Activated T-helper 1 cell treated with anti-CD3 and anti-CD28 coated beads, Interleukin-2, amount 50 U/mL, for 16 hours (primary cell): ENCODE measurements around the gene RHOT2.

ENCODE experiments used
- DNase-seq, 2 donors: peaks; one replicate each; pipeline ENCODE4 v3.0.0-alpha.2; 2020; ENCODE audit warnings: low read depth in 1 of 2, low spot score in 1 of 2

Gene RHOT2

DNA sequence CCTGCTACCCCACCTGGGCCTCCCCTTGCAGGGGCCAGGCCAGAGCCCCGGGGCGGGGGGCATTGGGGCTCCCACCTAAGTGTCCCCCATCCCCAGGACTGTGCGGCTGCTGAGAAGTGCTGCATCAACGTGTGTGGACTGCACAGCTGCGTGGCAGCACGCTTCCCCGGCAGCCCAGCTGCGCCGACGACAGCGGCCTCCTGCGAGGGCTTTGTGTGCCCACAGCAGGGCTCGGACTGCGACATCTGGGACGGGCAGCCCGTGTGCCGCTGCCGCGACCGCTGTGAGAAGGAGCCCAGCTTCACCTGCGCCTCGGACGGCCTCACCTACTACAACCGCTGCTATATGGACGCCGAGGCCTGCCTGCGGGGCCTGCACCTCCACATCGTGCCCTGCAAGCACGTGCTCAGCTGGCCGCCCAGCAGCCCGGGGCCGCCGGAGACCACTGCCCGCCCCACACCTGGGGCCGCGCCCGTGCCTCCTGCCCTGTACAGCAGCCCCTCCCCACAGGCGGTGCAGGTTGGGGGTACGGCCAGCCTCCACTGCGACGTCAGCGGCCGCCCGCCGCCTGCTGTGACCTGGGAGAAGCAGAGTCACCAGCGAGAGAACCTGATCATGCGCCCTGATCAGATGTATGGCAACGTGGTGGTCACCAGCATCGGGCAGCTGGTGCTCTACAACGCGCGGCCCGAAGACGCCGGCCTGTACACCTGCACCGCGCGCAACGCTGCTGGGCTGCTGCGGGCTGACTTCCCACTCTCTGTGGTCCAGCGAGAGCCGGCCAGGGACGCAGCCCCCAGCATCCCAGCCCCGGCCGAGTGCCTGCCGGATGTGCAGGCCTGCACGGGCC is 35.2 kb upstream of the RHOT2 start:
- DNase-seq: no peak

DNA sequence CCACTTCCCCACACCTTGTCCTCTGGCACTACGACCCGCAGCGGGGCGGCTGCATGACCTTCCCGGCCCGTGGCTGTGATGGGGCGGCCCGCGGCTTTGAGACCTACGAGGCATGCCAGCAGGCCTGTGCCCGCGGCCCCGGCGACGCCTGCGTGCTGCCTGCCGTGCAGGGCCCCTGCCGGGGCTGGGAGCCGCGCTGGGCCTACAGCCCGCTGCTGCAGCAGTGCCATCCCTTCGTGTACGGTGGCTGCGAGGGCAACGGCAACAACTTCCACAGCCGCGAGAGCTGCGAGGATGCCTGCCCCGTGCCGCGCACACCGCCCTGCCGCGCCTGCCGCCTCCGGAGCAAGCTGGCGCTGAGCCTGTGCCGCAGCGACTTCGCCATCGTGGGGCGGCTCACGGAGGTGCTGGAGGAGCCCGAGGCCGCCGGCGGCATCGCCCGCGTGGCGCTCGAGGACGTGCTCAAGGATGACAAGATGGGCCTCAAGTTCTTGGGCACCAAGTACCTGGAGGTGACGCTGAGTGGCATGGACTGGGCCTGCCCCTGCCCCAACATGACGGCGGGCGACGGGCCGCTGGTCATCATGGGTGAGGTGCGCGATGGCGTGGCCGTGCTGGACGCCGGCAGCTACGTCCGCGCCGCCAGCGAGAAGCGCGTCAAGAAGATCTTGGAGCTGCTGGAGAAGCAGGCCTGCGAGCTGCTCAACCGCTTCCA is 34.4 kb upstream of the RHOT2 start:
- no peak for DNase-seq

DNA sequence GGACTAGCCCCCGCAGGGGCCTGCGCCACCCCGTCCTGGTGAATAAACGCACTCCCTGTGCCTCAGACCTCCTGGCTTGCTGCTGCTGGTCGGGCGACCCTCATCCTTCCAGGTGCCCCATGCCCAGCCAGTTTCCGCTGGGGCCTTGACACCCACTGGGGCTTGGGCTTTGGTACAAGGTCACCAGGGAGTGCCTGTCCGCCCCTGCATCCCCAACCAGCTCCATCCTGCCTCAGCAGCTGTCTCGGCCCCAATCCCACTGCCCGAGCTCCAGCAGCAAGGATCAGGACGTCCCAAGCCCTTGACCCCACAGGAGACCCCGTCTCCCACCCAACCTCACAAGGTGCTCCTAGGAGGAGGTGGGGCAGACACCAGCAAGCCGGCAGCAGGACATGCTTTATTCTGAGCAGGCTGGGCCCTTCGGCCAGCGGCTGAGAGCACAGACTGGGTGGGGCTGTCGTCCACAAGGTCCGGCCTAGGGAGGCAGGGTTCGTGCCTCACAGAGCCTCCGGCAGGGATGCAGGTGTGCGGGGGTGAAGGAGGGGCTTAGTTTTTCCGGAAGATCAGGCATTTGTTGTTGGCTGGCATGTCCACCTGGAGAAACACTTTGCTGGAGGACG is 33.8 kb upstream of the RHOT2 start:
- no peak for DNase-seq

DNA sequence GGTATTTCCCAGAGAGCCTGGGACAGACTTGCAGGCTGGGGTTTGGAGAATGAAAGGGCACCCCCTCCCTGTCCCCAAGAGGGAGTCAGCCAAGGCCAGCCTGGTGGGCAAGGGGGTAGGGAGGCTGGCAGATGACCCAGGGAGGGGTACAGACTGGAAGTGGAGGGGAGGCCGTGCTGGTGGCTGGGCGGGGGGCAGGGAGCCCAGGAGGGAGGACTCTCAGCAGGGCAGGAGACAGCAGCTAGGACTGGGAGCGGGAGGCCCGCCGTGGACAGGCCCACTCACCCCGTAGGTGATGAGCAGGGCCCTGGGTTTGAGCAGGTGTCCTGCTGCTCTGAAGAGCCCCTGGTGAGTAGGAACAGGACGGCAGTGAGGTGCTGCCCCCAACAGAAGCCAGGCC is 32.9 kb upstream of the RHOT2 start:
- DNase-seq: no peak

DNA sequence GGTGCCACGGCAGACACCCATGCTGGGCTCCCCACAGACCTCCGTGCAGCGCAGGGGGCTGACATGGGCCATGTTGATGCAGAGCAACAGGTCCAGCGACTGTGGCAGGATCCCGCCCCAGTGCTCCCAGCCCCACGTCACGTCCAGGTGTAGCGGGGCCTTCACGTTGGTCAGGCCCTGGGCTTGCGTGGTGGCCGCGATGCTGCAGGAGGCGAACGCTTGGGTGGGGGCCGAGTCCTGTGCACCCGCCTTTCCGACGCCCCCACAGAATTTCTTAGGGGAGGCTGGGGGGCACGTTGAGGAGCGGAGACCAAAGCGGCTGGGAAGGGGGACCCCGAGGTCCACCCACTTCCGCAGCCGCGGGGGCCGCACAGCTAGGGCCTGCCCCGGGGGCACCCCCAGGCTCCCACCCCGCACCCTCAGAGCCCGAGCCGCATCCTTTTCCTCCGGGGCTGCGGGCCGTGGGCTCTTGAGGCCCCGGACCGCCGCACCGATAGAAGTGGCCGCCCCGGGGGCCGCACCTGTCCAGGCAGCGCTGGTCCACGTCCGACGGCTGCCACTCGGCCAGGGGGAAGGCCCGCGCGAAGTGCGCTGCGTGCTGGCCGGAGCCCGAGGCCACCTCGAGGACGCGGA is 32.2 kb upstream of the RHOT2 start:
- no peak for DNase-seq

DNA sequence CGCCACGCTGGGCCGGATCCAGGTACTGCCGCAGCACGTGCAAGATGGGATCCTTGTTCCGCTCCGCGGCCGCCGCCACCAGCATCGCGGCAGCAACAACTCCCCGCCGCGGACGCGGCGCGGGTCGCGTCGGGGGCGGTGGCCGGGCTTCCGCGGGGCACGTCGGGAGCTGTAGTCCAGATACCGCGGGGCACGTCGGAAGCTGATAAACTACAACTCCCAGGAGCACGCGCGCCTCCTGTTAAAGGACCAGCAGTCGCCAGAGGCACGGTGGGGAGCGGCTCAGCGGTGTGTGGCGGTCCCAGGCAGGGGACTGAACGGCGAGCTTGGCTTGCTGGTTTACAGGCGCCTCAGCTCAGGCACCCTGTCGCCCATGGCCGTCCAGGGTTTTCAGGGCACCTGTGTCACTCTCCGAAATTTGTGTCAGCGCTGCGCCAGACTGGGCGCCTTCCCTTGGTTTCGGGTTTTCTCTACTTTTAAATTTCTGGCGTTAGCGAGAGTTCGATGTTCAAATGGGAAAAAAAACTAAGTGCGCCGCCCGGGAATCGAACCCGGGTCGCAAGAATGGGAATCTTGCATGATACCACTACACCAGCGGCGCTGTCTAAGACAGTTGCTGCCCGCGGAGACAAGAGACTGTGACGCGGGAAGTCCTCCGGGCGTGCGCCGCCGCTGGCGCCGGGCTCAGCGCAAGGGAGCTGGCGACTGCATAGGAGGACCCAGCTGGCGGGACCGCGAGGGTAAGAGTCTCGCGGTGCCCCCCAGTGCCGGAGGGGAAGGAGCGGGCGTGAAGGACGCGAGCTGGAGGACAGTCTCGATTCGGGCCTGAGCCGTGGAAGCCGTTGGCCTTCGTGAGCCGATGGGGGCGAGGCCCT is 31.5 kb upstream of the RHOT2 start, which contains the start of gene METTL26:
Gene METTL26 (minus strand): TSS at position 100 of the 875 bp plus-strand sequence. CDS start 15 bp downstream, at position 85.
- peak; percentile 83 to 87 for DNase-seq

DNA sequence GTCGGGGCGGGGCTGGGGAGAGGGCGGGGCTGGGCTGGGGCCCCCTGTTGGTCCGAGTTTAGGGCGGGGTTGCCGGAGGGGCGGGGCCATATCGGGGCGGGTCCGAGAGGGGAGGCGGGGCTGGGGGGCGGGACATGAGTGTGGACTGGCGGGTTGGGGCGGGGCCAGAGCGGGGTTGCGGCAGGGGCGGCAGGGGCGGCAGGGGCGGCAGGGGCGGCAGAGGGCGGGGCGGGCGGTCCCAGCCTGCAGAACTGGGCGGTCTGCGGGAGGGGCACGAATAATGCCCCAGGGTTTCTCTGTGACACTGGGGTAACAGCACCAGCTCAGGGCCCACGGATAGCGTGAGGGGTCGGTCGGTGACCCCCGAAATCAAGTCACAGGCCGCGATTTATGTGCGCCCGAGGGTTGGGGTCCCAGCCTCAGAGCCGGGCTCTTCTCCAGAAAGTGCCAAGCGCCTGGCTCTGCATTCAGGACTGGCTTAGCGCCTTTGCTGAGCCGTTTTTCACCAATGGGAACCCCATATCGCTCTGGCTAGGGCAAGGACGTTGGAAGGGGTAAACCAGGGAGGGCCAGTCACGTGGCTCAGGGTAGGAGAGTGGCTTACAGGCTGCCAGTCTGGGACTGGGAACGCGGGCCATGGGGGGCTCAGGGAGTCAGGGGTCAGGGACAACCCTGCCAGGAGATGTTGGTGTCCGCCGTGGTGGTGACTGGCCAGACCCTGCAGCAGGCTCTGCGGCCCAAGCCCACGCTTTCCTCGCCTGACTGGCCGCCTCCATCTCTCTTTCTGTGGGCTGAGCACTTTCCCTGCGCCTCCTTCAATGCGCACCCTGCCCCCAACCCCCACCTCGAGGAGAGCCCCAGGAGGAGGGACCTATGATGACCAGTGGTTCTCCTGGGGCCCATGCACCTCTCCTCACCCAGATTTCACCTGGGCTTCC is 30.6 kb upstream of the RHOT2 start:
- peak; percentile 78 to 79 for DNase-seq

DNA sequence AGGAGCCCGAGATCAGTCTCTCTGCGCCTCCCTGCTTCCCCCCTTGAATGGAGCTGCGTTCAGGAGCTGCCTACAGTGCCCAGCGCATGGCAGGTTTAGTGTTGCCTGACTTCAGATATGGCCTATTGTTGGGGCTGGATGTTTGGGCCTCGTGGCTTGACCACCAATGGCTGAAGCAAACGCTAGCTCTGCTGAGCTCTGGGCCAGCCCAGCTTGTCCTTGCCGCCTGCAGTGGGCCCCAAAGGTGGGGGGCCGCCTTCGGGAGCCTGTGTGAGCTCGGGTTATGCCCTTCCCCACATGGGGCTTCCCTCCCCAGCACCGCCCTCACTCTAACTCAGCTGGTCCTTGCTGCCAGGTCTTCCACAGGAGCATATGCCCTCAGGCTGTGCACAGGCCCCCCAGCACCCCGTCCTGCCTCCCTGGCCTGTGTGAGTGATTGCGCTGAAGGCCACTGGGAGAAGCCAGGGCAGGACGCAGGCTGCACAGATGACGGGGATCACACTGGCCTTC is 29.8 kb upstream of the RHOT2 start:
- DNase-seq: no peak

DNA sequence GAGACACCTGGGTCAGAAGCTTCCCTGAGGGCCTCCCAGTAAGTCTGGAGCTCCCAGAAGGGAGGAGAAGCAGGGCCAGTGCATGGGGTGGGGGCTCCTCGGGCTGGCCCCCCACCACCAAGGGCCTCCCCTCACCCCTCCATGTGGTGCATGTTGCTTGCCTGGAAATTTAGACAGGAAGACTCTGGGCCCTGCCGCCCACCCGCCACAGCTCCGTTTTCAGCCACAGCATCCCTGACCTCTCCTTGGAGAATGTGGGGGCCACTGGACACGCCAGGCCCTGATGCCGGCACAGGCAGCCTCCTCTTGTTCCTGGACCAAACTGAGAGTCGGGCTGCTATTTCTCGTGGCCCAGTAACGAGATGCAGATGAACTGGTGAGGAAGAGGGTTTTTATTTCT is 29.1 kb upstream of the RHOT2 start:
- no peak for DNase-seq

DNA sequence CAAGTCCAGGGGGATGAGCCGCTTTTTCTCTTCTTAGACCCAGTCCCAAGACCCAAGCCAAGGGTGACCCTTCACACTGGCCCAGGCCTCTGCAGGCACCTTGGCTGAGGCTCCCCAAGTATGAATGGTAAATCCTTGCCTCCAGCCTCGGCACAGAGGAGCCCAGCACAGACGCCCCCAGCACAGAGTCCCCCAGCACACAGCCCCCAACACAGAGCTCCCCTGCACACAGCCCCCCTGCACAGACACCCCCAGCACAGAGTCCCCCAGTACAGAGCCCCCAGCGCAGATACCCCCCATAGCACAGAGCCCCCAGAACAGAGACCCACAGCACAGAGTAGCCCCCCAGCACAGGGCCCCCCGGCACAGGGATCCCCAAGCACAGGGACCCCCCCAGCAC is 27.3 kb upstream of the RHOT2 start:
- no peak for DNase-seq

DNA sequence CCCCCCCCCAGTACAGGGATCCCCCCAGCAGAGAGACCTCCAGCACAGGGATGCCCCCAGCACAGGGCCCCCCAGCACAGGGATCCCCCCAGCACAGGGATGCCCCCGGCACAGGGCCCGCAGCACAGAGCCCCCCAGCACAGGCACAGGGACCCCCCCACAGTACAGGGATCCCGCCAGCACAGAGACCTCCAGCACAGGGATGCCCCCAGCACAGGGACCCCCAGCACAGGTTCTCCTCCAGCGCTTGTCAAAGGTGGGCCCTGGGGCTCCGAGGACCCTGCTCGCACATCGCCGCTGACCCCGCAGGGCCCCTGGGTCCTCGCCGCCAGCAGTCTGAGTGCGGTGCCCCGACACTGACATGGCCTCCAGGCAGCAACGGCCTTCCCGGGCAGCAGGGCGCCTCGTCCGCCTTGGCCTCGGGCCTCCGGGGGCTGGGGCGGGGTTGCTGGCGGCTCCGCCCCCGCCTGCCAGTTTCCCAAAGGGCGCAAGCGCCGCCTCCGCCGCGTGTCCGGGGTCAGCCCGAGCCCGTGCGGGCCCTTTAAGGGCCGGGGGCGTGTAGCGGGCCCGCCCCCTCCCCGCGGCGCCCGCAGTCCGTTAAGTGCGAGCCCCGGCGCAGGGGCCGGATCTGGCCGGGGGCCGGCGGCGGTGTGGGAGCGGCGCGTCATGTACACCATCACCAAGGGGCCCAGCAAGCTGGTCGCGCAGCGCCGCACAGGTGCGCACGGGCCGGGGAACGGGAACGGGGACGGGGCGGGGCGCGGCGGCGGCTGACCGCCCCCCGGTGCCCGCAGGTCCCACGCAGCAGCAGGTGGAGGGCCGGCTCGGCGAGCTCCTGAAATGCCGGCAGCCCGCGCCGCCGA is 26.4 kb upstream of the RHOT2 start, which contains the start of gene MCRIP2:
Gene MCRIP2 (plus strand): TSS at position 503 of the 863 bp plus-strand sequence. CDS start 164 bp downstream, at position 667.
- peak in 1 of 2 donors; percentile 56 for DNase-seq

DNA sequence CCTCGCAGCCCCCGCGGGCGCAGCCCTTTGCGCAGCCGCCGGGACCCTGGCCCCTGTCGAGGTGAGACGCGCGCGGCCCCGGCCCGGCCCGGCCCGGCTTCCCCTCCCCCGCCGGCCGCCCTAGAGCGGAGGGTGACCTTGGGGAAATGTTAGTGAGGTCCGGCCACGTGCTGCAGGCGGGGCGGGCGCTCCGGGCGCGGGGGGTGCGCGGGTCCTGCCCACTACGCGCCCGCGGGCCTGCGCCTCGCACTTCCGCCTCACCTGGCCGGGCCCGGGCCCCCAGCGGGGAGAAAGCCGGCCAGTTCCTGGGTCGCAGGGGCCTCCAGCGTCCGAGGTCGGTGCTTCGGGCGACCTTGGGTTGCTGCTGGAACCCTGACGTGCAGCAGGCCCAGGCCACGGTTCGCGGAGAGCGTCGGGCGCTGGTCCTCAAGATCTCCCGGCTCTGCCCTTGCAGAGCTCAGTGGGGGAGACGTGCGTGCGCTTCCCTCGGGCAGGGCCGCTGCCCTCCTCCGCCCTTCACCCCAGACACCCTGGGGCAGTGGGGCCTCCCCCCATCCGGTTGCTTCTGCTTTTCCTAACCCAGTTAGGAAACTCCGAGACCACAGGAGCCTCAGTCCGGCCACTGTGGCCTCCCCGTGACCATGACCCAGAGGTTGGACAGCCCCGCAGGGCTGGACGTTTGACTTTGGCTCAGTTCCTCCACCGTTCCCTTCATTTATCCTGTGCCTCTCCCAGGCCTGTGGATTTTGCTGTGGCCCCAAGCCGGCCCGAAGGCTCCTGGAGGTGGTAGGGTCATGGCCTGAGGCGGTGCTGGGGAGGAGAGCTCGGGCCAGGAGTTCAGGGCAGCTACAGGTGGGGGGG is 25.5 kb upstream of the RHOT2 start:
- DNase-seq: no peak

DNA sequence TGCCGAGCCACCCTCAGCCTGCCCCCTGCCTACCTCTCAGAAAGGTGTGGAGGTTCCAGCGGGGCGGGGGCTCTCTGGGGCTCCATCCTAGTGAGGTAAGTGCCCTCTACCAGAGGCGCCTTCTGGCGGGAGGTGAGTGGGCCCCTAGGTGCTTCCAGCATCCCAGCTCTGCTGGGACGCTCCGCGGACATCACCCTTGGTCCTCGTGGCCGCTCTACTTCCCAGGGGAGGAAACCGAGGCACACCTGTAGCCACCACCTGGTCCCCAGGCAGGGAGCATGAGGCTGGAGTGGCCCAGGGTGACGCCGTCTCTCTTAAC is 24.9 kb upstream of the RHOT2 start:
- no peak for DNase-seq

DNA sequence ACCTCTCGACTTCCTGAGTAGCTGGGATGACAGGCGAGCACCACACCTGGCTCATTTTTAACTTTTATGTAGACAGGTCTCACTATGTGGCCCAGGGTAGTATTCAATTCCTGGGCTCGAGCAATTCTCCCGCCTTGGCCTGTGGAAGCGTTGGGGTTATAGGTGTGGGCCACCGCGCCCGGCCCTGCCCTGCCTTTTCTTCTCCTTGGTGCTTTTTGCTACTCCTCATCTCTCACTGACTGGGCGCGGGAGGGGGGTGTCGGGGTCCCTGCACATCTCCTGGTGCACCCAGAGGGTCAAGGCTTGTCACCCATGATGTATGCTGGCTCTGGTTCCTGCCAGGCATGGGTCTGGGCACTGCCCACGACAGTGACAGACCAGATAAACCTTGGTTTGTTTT is 23.4 kb upstream of the RHOT2 start:
- DNase-seq: no peak

DNA sequence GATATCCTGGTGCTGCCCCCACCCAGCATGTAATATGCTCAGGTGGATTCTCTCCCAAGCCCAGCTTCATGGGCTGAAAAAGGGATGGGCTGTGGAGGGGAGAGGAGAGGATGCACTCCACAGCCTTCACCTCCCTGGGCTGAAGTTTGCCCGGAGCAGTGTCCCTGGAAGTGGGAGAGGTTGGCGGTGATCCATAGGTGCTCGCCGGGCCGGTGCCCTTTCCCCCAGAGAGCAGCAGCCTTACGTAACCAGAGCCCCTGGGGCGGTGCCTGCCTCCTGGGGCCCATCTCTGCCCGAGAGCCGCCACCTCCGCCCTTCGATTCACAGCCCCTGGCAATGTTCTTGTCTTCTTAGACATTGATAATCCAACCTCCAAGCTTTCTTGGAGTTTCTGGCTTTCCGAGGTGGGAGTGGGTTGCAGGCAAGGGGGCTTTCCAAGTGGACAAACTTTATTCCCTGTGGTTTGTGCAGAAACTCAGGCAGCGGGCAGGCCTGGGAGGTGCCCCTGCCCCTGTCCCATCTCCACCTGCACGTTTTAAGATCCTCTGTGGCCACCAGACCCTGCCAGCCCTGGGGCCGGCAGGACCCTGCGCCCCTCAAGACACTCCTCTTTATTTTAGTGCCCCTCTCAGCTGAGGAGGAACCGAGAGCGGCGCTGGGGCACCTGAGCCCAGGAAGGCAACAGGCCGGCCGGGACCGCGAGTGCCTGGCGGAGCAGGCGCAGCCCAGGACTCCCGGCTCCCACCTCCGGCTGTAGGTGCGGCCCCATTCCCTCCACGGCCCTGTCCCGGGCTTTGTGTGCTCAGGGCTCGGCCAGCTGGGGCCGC is 21.9 kb upstream of the RHOT2 start:
- DNase-seq: no peak

DNA sequence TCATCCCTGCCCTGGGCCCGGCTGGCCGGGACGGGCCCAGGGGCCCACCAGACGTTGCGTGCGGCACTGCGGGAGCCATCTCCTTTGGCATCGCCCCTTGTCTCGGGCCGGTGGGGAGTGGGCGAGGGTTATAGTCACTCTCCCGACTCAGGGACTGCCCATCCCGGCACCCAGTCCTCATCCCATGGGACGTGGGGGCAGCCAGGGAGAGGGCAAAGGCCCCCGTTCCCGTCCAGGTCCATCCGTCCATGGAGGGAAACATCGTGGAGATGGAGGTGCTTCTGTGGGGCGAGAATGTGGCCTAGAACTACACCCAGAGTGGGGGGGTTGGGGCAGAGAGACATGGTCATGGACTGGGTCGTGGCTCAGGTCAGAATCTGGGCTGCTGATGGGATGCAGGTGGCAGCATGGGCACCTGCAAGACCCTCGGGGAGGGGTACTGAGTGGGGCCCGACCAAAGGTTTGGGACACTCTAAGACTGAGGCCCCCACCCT is 21.2 kb upstream of the RHOT2 start:
- DNase-seq: no peak
